GM12875 (cell line): ENCODE results near the gene GPA33.

Source experiments
- H3K4me3 ChIP-seq: one replicate; pipeline ENCODE4 v1.5.1; 2011; ENCODE audit warnings: low read depth, low read length, control low read depth
- TF ChIP-seq, protein P1 (sequence below): IDR thresholded peaks from 2 replicates; pipeline ENCODE4 v1.5.1; 2011; ENCODE audit warnings: low read depth, mild to moderate bottlenecking, control low read depth, inconsistent platforms, low read length, moderate library complexity, borderline replicate concordance; ENCODE audit not compliant: insufficient read depth

Gene GPA33

DNA sequence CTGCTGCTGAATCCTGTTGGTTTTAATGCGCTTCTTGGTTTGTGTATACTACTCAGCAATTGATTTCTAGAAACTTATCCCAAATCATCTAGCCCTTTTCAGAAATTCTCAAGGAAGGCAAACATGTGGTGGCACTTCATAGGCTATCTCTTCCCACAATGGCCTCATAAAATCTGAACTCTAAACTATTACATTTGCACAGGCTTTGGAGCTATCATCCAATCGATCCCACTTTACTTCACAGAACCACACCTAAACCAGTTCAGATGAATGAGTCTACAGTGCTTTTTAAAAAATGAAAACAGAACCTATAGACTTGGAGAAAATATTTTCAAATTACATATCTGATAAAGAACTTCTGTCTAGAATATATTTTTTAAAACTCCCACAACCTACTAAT lies 10.6 kb upstream of the GPA33 start:
- TF ChIP-seq, protein P1, sequence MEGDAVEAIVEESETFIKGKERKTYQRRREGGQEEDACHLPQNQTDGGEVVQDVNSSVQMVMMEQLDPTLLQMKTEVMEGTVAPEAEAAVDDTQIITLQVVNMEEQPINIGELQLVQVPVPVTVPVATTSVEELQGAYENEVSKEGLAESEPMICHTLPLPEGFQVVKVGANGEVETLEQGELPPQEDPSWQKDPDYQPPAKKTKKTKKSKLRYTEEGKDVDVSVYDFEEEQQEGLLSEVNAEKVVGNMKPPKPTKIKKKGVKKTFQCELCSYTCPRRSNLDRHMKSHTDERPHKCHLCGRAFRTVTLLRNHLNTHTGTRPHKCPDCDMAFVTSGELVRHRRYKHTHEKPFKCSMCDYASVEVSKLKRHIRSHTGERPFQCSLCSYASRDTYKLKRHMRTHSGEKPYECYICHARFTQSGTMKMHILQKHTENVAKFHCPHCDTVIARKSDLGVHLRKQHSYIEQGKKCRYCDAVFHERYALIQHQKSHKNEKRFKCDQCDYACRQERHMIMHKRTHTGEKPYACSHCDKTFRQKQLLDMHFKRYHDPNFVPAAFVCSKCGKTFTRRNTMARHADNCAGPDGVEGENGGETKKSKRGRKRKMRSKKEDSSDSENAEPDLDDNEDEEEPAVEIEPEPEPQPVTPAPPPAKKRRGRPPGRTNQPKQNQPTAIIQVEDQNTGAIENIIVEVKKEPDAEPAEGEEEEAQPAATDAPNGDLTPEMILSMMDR: no peak
- no peak overlapping the region for H3K4me3 ChIP-seq

DNA sequence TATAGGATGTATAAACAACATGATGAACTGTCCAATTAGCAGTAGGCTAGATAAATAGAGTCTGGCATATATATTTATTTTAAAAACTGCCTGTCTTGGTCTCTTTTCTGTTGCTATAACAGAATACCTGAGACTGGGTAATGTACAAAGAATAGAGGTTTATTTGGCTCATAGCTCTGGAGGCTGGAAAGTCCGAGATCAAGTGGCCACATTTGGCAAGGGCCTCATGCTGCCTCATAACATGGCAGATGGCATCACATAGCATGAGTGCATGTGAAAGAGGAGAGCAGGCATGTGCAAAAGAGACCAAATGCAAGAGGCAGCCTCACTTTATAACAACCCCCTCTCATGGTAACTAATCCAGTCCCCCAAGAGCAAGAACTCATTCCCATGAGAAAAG lies 9.7 kb upstream of the GPA33 start:
- TF ChIP-seq, protein P1: no peak
- no peak overlapping the region for H3K4me3 ChIP-seq

DNA sequence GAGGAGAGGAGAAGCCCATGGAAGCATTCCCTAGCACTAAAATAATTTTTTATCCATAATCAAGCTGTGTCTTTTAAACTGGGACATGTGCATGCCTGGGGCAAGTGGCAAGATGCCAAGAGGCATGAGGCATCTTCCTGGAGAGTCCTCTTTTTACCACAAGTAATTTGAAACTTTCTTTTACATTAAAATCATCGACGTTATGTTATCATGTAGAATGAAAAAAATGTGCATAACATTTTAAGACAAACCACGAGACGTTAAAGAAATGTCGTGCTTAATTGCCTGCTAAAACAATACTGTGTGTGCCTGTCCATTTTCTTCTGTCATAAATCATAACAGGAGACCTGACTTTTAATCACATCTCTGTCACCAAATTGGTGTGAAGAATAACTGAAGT lies 5.2 kb upstream of the GPA33 start:
- H3K4me3 ChIP-seq: no peak overlapping the region
- TF ChIP-seq, protein P1: no peak

DNA sequence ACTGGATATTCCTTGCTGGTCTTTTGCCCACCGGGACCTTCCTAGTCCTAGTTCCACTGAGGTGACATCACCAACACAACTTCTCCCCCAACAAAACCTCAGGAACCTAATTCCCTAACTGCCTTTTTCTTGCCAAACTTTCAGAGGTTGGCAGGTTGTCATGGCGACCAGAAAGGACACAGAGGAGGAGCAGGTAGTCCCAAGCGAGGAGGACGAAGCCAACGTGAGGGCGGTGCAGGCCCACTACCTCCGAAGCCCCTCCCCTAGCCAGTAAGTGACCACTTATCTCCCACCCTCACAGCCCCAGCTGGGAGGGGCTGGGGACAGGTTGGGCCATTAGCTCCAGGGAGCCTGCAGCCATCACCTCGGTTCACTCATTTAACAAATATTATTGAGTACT lies 4.5 kb upstream of the GPA33 start:
- TF ChIP-seq, protein P1: no peak
- H3K4me3 ChIP-seq: no peak overlapping the region

DNA sequence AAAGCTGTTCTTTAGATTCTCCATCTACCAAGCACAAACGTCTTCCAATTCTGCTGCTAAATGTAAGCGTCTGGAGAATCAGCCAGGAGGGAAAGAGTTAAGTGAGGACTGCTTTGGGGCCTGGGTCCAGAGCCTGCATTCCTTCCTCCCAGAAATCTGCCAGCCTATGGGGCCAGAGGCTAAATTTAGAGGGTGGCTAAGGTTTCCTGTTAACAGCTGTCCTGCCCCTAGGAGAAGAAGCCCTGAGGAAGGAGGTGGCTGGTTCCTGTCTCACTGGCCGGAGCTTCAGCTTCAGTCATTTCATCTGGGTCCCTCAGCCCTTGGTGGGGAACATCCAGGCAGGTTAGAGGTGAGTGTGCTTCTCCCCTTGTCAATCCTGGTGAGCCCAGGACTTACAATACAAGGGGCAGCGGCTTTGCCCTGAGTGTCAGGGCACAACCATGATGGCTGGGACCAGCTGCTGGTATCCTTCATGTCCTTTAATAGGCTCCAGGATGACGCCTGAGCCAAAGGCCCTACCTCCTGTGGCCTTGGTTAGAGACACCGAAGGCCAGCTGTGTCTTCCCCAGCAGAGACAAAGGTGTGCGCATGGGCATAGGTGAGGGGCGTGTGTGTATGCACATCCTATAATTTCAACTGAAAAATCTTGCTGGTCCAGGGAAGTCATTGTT lies 3.8 kb upstream of the GPA33 start, which contains the start of gene STYXL2:
Gene STYXL2, plus strand, starts transcription at position 230 of the 671 bp plus-strand sequence. CDS start 775 bp downstream, outside the sequence.
- TF ChIP-seq, protein P1: no peak
- H3K4me3 ChIP-seq: no peak within 1 kb of the TSS

DNA sequence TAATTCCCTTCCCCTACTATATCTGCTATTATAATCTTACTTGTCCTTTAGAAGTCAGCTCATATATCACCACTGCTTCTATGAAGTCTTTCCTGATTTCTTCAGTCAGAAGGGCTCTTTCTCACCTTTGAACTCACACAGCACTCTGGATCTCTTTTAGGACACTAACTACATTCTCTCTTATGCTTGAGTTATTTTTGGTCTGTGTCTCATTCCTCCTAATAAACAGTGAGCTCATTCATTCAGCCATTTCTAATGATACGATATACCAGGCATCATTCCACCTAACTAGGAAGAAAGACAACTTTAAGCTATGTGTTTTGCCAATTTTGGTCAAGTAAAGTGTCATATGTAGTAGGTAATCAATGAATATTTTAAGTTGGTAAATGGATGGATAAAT lies 2.5 kb upstream of the GPA33 start:
- no peak overlapping the region for H3K4me3 ChIP-seq
- TF ChIP-seq, protein P1: no peak

DNA sequence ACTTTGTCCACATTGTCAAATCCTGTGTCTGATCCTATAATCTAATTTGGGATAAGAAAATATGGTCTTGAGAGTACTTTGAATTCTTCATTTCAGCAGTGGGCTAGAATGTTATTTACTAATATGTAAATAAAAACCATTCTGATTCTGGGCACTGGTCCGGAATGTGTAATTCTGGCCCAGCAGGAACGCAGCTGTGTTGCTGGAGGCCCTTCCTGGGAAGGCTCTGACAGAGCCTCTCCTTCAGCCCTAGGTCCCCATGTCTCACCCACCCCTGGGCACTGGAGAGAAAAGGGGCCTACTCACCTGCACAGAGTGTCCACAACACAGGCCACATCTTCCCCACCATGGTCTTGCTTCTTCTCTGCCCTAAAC lies 251 bp downstream of the GPA33 start:
- no peak overlapping the region for H3K4me3 ChIP-seq
- TF ChIP-seq, protein P1: no peak
